ENCODE results near the gene XNDC1N.
"Not testable (repeated sequence)": the region's sequence is repeated elsewhere in the genome, so short reads cannot be mapped to it uniquely, and the experiment has no call there.

XNDC1N gene

GRCh38 chr11:71933141-71933933 is 4.9 kb upstream of the XNDC1N start:
- no peak for DNase-seq (ENCODE audit: low read depth in 2 of 2, low spot score in 1 of 2)

- no peak for DNase-seq (ENCODE audit: low read depth in 2 of 2, low spot score in 1 of 2)
These were observed 2.8 kb upstream of the XNDC1N start for GRCh38 chr11:71931245-71931602.

DNA sequence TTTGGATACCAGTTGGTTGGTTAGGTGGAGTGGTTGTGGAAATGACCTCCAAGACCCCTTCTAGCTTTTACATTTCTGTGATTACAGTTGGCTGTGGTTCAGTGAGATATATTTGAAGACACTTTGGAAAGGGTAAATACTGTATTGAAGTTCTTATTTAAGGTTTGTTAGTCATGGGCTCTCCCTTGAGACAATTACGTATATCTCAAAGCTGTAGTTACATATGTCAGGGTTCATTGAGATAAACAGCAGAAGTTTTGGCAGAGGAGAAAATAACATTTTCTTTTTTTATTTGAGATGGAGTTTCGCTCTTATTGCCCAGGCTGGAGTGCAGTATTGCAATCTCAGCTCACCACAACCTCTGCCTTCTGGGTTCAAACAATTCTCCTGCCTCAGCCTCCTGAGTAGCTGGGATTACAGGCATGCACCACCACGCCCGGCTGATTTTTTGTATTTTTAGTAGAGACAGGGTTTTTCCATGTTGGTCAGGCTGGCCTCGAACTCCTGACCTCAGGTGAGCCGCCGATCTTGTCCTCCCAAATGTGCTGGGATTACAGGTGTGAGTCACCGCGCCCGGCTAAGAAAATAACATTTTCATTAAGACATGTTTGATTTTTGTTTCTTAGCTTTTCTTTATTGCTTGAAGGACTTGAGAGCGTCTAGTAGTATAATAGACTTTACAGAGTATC is 2.3 kb upstream of the XNDC1N start:
- no peak for DNase-seq (ENCODE audit: low read depth in 2 of 2, low spot score in 1 of 2)

DNA sequence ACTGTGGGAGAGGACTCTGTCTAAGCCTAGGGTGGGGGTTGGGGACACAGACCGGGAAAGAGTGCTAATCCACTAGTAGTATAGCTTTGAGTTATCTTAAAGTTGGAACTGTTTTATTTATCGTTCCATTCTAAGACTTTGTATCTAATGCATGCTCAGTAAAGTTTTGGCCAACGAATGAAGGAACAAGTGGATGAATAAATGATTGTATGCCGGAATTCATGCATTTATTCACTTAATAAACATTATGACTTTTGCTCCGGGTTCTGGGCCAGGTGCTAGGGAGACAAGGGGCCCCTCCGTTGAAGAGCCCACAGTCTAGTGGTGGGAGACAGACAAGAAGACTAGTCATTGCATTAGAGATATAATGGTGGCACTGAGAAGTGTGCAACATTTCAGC is 1.1 kb upstream of the XNDC1N start:
- no peak for DNase-seq (ENCODE audit: low read depth in 2 of 2, low spot score in 1 of 2)

DNA sequence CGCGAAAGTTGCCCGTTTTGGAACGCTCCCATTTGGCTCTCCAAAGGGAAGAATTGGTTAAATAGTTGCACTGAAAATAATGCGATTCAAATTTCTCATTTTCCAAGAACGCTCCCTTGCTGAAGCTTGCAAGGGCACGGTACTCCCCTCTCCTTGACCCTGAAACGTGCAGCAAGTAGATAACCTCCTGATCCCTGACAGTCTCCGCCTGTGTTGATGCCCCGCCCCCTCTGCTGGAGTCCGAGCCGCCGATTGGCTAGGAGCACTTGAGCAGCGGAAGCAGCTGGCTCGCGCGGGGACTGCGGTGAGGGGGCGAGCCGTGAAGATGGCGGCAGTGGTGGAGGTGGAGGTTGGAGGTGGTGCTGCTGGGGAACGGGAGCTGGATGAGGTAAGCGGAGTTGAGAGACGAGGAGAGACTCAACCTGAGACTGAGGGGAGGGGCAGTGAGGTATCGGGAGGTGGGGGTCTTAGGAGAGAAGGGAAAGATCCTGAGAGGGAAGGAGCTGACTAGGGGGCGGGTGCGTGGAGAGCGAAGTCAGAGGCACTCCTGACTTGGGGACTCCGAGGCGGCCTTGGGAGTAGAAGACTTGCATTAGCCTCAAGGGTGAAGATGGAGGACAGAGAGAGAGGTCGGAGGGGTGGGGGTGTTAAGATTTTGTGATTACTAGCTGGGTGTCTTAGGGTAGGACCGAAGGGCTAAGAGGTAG is 496 bp upstream of the XNDC1N start, which contains the start of gene RNF121:
Gene RNF121 (plus strand): TSS at position 310 of the 707 bp plus-strand sequence. CDS start 16 bp downstream, at position 326.
- DNase-seq (ENCODE audit: low read depth in 2 of 2, low spot score in 1 of 2), result peak; percentile 96 to 97

GRCh38 chr11:71917646-71918140 is 10.7 kb downstream of the XNDC1N start:
- DNase-seq (ENCODE audit: low read depth in 2 of 2, low spot score in 1 of 2), result no peak

DNA sequence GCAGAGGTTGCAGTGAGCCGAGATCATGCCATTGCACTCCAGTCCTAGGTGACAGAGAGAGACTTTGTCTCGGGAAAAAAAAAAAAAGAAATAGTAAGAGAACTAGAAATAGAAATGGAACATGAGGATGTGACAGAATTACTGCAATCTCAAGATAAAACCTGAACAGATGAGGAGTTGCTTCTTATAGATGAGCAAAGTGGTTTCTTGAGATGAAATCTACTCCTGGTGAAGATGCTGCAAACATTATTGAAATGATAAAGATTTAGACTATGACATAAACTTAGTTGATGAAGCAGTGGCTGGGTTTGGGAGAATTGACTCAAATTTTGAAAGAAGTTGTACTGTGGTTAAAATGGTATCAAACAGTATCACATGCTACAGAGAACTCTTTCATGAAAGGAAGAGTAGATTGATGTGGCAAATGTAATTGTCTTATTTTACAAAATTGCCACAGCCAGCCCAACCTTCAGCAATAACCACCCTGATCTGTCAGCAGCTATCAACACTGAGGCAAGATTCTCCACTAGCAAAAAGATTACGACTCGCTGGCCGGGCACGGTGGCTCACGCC is 13.7 kb downstream of the XNDC1N start:
- DNase-seq (ENCODE audit: low read depth in 2 of 2, low spot score in 1 of 2), result no peak

DNA sequence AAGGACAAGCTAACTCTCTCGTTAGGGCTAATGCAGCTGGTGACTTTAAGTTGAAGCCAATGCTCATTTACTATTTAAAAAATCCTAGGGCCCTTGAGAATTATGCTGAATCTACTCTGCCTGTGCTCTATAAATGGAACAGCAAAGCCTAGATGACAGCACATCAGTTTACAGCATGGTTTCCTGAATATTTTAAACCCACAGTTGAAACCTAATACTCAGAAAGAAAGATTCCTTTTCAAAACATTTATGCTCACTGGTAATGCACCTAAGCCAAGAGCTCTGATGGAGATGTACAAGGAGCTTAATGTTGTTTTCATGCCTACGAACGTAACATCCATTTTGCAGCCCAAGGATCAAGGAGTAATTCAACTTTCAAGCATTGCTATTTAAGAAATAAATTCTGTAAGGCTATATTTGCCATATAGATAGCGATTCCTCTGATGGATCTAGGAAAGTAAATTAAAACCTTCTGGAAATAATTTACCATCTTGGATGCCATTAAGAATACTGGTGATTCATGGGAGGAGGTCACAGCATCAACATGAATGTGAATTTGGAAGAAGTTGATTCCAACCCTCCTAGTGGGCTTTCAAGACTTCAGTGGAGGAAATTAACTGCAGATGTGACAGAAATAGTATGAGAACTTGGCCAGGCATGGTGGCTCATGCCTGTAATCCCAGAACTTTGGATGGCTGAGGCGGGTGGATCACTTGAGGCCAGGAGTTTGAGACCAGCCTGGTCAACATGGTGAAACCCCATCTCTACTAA is 14.5 kb downstream of the XNDC1N start:
- DNase-seq (ENCODE audit: low read depth in 2 of 2, low spot score in 1 of 2), result no peak

GRCh38 chr11:71911986-71912340 is 16.4 kb downstream of the XNDC1N start:
- not testable (repeated sequence) for DNase-seq (ENCODE audit: low read depth in 2 of 2, low spot score in 1 of 2)

DNA sequence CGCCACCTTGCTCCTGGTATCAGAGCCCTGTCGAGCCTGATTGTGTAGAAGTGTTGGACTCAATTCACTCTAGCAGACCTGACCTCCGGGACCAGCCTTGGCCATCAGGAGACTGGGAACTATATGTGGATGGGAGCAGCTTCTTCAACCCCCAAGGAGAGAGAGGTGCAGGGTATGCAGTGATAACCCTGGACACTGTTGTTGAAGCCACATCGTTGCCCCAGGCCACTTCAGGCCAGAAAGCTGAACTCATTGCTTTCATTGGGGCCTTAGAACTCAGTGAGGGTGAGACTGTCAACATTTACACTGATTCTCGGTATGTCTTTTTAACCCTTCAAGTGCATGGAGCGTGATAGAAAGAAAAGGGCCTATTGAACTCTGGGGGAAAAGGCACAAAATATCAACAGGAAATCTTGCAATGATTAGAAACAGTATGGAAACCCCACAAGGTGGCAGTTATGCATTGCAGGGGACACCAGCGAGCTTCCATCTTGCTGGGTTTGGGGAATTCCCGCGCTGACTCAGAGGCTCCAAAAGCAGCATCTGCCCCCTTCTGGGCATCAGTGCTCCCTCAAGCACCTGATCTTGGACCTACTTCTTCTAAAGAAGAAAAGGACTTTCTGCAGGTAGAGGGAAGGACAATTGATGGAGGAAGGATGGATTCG is 16.9 kb downstream of the XNDC1N start:
- DNase-seq (ENCODE audit: low read depth in 2 of 2, low spot score in 1 of 2), result peak in 1 of 2 donors; percentile 23

DNA sequence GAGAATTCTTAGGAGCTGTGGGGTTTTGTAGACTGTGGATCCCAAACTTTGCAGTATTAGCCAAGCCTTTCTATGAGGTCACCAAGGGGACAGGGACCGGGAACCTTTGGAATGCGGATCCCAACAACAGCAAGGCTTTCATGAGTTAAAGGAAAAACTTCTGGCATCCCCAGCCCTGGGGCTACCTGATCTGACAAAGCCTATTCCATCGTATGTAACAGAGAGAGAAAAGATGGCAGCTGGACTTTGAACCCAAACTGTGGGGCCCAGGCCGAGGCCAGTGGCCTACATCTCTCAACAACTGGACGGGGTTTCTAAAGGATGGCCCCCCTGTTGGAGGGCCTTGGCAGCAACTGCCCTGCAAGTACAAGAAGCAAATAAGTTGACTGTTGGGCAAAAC is 17.6 kb downstream of the XNDC1N start:
- DNase-seq (ENCODE audit: low read depth in 2 of 2, low spot score in 1 of 2), result not testable (repeated sequence)

GRCh38 chr11:71908218-71908617 is 20.2 kb downstream of the XNDC1N start:
- no peak for DNase-seq (ENCODE audit: low read depth in 2 of 2, low spot score in 1 of 2)

- not testable (repeated sequence) for DNase-seq (ENCODE audit: low read depth in 2 of 2, low spot score in 1 of 2)
These were observed 27.3 kb downstream of the XNDC1N start for GRCh38 chr11:71901137-71901536.

- DNase-seq (ENCODE audit: low read depth in 2 of 2, low spot score in 1 of 2), result no peak
These were observed 32.4 kb downstream of the XNDC1N start for GRCh38 chr11:71895961-71896360.

DNA sequence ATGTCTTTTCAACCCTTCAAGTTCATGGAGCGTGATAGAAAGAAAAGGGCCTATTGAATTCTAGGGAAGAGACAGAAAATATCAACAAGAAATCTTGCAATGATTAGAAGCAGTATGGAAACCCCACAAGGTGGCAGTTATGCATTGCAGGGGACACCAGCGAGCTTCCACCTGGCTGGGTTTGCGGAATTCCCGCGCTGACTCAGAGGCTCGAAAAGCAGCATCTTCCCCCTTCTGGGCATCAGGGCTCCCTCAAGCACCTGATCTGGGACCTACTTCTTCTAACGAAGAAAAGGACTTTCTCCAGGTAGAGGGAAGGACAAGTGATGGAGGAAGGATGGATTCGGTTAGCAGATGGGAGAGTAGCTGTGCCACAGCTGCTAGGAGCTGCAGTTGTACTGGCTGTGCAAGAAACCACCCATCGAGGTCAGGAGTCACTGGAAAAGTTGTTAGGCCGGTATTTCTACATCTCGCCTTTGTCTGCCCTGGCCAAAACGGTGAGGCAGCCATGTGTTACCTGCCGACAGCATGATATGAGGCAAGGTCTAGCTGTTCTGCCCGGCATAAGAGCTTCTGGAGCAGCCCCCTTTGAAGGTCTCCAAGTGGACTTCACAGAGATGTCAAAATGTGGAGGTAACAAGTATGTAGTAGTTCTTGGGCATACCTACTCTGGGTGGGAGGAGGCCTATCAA is 39.1 kb downstream of the XNDC1N start:
- not testable (repeated sequence) for DNase-seq (ENCODE audit: low read depth in 2 of 2, low spot score in 1 of 2)

DNA sequence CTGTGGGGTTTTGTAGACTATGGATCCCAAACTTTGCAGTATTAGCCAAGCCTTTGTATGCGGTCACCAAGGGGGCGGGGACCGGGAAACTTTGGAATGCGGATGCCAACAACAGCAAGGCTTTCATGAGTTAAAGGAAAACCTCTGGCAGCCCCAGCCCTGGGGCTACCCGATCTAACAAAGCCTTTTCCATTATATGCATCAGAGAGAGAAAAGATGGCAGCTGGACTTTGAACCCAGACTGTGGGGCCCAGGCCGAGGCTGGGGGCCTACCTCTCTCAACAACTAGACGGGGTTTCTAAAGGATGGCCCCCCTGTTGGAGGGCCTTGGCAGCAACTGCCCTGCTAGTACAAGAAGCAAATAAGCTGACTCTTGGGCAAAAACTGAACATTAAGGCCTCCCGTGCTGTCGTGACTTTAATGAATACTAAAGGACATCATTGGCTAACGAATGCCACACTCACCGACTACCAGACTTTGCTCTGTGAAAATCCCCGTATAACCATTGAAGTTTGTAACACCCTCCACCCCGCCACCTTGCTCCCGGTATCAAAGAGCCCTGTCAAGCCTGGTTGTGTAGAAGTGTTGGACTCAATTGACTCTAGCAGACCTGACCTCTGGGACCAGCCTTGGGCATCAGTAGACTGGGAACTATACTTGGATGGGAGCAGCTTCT is 39.9 kb downstream of the XNDC1N start:
- DNase-seq (ENCODE audit: low read depth in 2 of 2, low spot score in 1 of 2), result not testable (repeated sequence)

GRCh38 chr11:71885806-71886205 is 42.6 kb downstream of the XNDC1N start:
- not testable (repeated sequence) for DNase-seq (ENCODE audit: low read depth in 2 of 2, low spot score in 1 of 2)
